HCT116 (cell line): ENCODE results near the gene IL17B. TPM values are rescaled to one million over a fixed set of nuclear protein-coding genes. Genes with fewer than 3 reads are reported as not detected.

Source experiments
- ATAC-seq: fragments of 200-7000 bp; cut with Tn5 transposase; 2 replicates; pipeline ENCODE4 v1.9.1; 2020; ENCODE audit warnings: mild to moderate bottlenecking, moderate library complexity
- BruUV-seq: library from RNA; stranded (reverse); fragments of 400-500 nt; replicated peaks from 2 replicates; lab custom pipeline; 2021; lab: Mats Ljungman, UMichigan
- CTCF ChIA-PET: fragments of 300-600 bp; sonication (Branson Sonifier 250); formaldehyde crosslinking; loops from one replicate; lab custom pipeline; 2021; ENCODE audit warnings: antibody characterized with exemption; lab: Charles Lee
- POLR2A ChIA-PET: fragments of 300-600, 350-600 bp; sonication (Branson Sonifier 250); formaldehyde crosslinking; loops from one replicate; lab custom pipeline; 2021; ENCODE audit warnings: antibody characterized with exemption; lab: Charles Lee
- RAD21 ChIA-PET, 2 experiments: fragments of 300-600 bp; sonication (Branson Sonifier 250); formaldehyde crosslinking; loops; one replicate each; lab custom pipeline; 2023; ENCODE audit warnings: low total read pairs in 2 of 2; ENCODE audit not compliant: uncharacterized antibody in 2 of 2, unreplicated experiment in 2 of 2, low non-redundant PET in 1 of 2; lab: Charles Lee
- DNase-seq: peaks from one replicate; pipeline ENCODE4 v3.0.0-alpha.2; 2010; ENCODE audit warnings: low read depth, low spot score
- H2AFZ ChIP-seq: fragments of 200-600 bp; shearing (Covaris generic), sonication (generic); 2 replicates; pipeline ENCODE4 v1.6.1; 2017; ENCODE audit warnings: low read depth, mixed run types, mixed read lengths, antibody characterized with exemption, low read length; ENCODE audit not compliant: poor library complexity, severe bottlenecking
- H3K27ac ChIP-seq: 2 replicates; pipeline ENCODE4 v1.5.1; 2012; ENCODE audit warnings: low read depth, low read length
- H3K27me3 ChIP-seq: fragments of 200-600 bp; sonication (generic); 2 replicates; pipeline ENCODE4 v1.6.1; 2016; ENCODE audit warnings: mixed run types, low read length, mixed read lengths; ENCODE audit not compliant: insufficient read depth
- H3K36me3 ChIP-seq, 2 experiments: fragments of 200-500 bp in 1 of 2; fragments of 200-600 bp in 1 of 2; sonication (Bioruptor generic) in 1 of 2; sonication (generic) in 1 of 2; 2 replicates each; pipeline versions ENCODE4 v1.5.1 to v1.6.1; 2014 to 2016; ENCODE audit warnings: low read length in 2 of 2, inconsistent platforms in 1 of 2, mixed read lengths in 1 of 2, mixed run types in 1 of 2; ENCODE audit not compliant: insufficient read depth in 2 of 2, control insufficient read depth in 1 of 2
- H3K4me1 ChIP-seq, 2 experiments: fragments of 200-600 bp in 1 of 2; sonication (generic) in 1 of 2; 2 replicates each; pipeline versions ENCODE4 v1.5.1 to v1.6.1; 2012 to 2017; ENCODE audit warnings: low read length in 2 of 2, inconsistent platforms in 1 of 2, mild to moderate bottlenecking in 1 of 2, mixed read lengths in 1 of 2, mixed run types in 1 of 2, moderate library complexity in 1 of 2; ENCODE audit not compliant: insufficient read depth in 2 of 2, control insufficient read depth in 1 of 2
- H3K4me2 ChIP-seq: fragments of 200-600 bp; sonication (generic); 2 replicates; pipeline ENCODE4 v1.6.1; 2017; ENCODE audit warnings: mixed run types, low read length, mixed read lengths
- H3K4me3 ChIP-seq, 2 experiments: fragments of 200-600 bp in 1 of 2; sonication (generic) in 1 of 2; replicated peaks in 1 of 2; 2 replicates each; pipeline ENCODE4 v1.5.1; 2011 to 2016; ENCODE audit warnings: low read length in 2 of 2, control low read depth in 1 of 2, low read depth in 1 of 2, mild to moderate bottlenecking in 1 of 2, mixed read lengths in 1 of 2, mixed run types in 1 of 2
- H3K79me2 ChIP-seq: fragments of 200-600 bp; sonication (generic); 2 replicates; pipeline ENCODE4 v1.6.1; 2017; ENCODE audit warnings: mild to moderate bottlenecking, mixed run types, low read length, moderate library complexity, mixed read lengths; ENCODE audit not compliant: insufficient read depth
- H3K9ac ChIP-seq: fragments of 200-600 bp; sonication (generic); 2 replicates; pipeline ENCODE4 v1.6.1; 2016; ENCODE audit warnings: low read length, mixed read lengths
- H3K9me2 ChIP-seq: fragments of 200-600 bp; sonication (generic), shearing (Covaris generic); 2 replicates; pipeline ENCODE4 v1.6.1; 2017; ENCODE audit warnings: mixed run types, mild to moderate bottlenecking, moderate library complexity; ENCODE audit not compliant: insufficient read depth
- H3K9me3 ChIP-seq, 2 experiments: fragments of 200-500 bp in 1 of 2; fragments of 200-600 bp in 1 of 2; sonication (Bioruptor generic) in 1 of 2; sonication (generic) in 1 of 2; 2 replicates each; pipeline ENCODE4 v1.6.1; 2014 to 2017; ENCODE audit warnings: low read length in 2 of 2, mixed read lengths in 2 of 2, inconsistent platforms in 1 of 2, low read depth in 1 of 2, mild to moderate bottlenecking in 1 of 2, mixed run types in 1 of 2, moderate library complexity in 1 of 2; ENCODE audit not compliant: control insufficient read depth in 1 of 2, insufficient read depth in 1 of 2
- H4K20me1 ChIP-seq: fragments of 200-600 bp; sonication (generic), shearing (Covaris generic); 2 replicates; pipeline ENCODE4 v1.6.1; 2017; ENCODE audit warnings: mixed run types, mild to moderate bottlenecking, moderate library complexity; ENCODE audit not compliant: insufficient read depth
- CEBPB ChIP-seq: IDR thresholded peaks from 2 replicates; pipeline ENCODE4 v1.6.1; 2012; ENCODE audit warnings: low read depth
- EGR1 ChIP-seq: IDR thresholded peaks from 2 replicates; pipeline ENCODE4 v1.6.1; 2012; ENCODE audit warnings: low read depth
- EZH2 ChIP-seq: fragments of 200-600 bp; sonication (generic); IDR thresholded peaks from 2 replicates; pipeline ENCODE4 v1.6.1; 2017; ENCODE audit warnings: antibody characterized with exemption, mixed run types
- POLR2AphosphoS5 ChIP-seq: IDR thresholded peaks from 2 replicates; pipeline ENCODE4 v1.6.1; 2011; ENCODE audit warnings: mild to moderate bottlenecking, low read depth, low read length, moderate library complexity
- RAD21 ChIP-seq: IDR thresholded peaks from 2 replicates; pipeline ENCODE4 v1.6.1; 2012; ENCODE audit warnings: low read depth, mild to moderate bottlenecking
- SIN3A ChIP-seq: IDR thresholded peaks from 2 replicates; pipeline ENCODE4 v1.6.1; 2012; ENCODE audit warnings: low read depth
- ZFX ChIP-seq: fragments of 450-650 bp; IDR thresholded peaks from 2 replicates; pipeline ENCODE4 v1.6.1; 2017
- ZNF274 ChIP-seq: fragments of 200-500 bp; sonication (Bioruptor generic); IDR thresholded peaks from 2 replicates; pipeline ENCODE4 v1.6.1; 2014; ENCODE audit warnings: mild to moderate bottlenecking, low read depth, low read length, inconsistent platforms
- intact Hi-C: fragments of 100-400 bp; cut with micrococcal nuclease; formaldehyde crosslinking; loops from 2 replicates; pipeline ENCODE4 v1.10.0; 2022
- total RNA-seq: library from RNA; stranded (reverse); gene quantifications from one replicate; pipeline ENCODE4 v1.2.1, GENCODE V29; 2021; ENCODE audit not compliant: unreplicated experiment
- TF ChIP-seq, protein P1 (sequence below): IDR thresholded peaks from 2 replicates; pipeline ENCODE4 v1.6.1; 2012
- TF ChIP-seq, protein P2 (sequence below): IDR thresholded peaks from 2 replicates; pipeline ENCODE4 v1.6.1; 2012

IL17B gene
- total RNA-seq, 1 experiment from 2014 or later = 0.81 TPM

DNA sequence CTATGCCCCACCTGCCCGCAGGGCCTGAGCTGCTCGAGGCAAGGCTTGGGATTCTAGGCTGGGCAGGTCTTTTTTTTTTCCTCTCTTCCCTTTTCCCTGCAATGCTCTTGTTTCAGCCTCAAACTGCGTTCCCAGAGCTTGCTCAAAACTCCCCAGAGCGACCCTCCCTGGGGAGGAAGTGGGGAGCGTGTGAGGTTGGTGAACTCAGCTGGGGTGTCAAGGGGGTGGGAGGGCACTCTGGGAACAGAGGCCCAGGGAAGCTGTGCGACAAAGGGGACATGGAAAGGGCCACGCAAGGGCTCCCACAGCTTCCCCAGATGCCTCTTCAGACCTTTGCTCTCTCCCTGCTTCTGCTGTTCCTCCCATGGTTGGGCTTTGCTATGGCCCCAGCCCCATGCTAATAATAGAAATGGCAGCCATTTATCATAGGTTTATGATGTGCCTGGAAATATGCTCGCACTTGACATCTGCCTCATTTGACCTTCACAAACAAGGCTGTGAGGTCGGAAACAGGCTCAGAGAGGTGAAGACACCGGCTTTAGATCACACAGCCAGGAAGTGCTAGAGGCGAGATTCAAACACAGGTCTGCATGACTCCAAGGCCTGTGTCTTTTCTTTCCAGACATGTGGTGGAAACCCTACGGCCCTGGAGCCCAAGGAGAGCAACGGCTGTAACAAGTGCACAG, 40.9 kb upstream of the IL17B start:
- ATAC-seq = no peak
- TF ChIP-seq SIN3A (no peak), ZFX (no peak), ZNF274 (no peak), CEBPB (no peak), EGR1 (no peak), EZH2 (no peak), POLR2AphosphoS5 (no peak), RAD21 (no peak)
- TF ChIP-seq, protein P1, sequence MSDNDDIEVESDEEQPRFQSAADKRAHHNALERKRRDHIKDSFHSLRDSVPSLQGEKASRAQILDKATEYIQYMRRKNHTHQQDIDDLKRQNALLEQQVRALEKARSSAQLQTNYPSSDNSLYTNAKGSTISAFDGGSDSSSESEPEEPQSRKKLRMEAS = no peak
- TF ChIP-seq, protein P2, sequence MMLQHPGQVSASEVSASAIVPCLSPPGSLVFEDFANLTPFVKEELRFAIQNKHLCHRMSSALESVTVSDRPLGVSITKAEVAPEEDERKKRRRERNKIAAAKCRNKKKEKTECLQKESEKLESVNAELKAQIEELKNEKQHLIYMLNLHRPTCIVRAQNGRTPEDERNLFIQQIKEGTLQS = no peak
- TF ChIP-seq, all 23 proteins: peak for 0
- Histone ChIP-seq H2AFZ (no peak overlapping the region), H3K9me3 (no peaks in the 10 kb centered on the region), H3K27ac (no peak overlapping the region), H3K9ac (no peak overlapping the region), H3K4me1 (peaks cover 0 to 11% of the 10 kb centered on the region in 2 experiments; a peak in 2 of 4 replicates), H4K20me1 (no peaks in the 10 kb centered on the region), H3K4me2 (no peak overlapping the region), H3K36me3 (no peaks in the 10 kb centered on the region), H3K9me2 (no peaks in the 10 kb centered on the region), H3K79me2 (no peaks in the 10 kb centered on the region), H3K27me3 (no peaks in the 10 kb centered on the region), H3K4me3 (no peak overlapping the region)
- no TSS peak for BruUV-seq
- intact Hi-C loops = no loop called here
- RAD21 ChIA-PET = no interaction called here
- POLR2A ChIA-PET = no interaction called here
- DNase-seq = no peak
- CTCF ChIA-PET = interaction anchor here (0.8 kb wide), 1 partner anchor 53 kb away, joined by 3 read pairs; no protein-coding TSS in a partner anchor

DNA sequence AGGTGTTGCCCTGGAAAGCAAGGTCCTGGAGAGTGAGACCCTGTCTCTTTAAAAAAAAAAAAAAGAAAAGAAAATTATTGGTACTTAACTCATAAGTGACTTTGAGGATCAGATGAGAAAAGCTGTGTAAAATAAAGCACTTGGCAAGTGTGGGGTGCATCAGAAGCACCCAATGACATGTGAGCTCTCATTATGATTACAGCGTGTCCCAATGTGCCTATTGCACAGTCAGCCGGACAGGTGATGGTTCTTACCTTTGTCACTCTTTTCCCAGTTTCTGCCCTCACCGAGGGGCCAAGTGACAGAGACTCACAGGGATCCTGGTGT, 40.4 kb upstream of the IL17B start:
- Histone ChIP-seq H3K9me3 (no peaks in the 10 kb centered on the region), H3K9ac (no peak overlapping the region), H3K36me3 (no peaks in the 10 kb centered on the region), H3K4me2 (no peak overlapping the region), H2AFZ (no peak overlapping the region), H3K4me1 (peaks cover 0 to 11% of the 10 kb centered on the region in 2 experiments; a peak in 2 of 4 replicates), H3K79me2 (no peaks in the 10 kb centered on the region), H3K9me2 (no peaks in the 10 kb centered on the region), H3K27ac (no peak overlapping the region), H3K27me3 (no peaks in the 10 kb centered on the region), H4K20me1 (no peaks in the 10 kb centered on the region), H3K4me3 (no peak overlapping the region)
- no peak for ATAC-seq
- intact Hi-C loops = no loop called here
- RAD21 ChIA-PET = no interaction called here
- POLR2A ChIA-PET = no interaction called here
- CTCF ChIA-PET = no interaction called here
- no TSS peak for BruUV-seq
- DNase-seq = no peak
- TF ChIP-seq RAD21 (no peak), POLR2AphosphoS5 (no peak)
